ENCODE results near the gene MMEL1.

The MMEL1 gene

DNA sequence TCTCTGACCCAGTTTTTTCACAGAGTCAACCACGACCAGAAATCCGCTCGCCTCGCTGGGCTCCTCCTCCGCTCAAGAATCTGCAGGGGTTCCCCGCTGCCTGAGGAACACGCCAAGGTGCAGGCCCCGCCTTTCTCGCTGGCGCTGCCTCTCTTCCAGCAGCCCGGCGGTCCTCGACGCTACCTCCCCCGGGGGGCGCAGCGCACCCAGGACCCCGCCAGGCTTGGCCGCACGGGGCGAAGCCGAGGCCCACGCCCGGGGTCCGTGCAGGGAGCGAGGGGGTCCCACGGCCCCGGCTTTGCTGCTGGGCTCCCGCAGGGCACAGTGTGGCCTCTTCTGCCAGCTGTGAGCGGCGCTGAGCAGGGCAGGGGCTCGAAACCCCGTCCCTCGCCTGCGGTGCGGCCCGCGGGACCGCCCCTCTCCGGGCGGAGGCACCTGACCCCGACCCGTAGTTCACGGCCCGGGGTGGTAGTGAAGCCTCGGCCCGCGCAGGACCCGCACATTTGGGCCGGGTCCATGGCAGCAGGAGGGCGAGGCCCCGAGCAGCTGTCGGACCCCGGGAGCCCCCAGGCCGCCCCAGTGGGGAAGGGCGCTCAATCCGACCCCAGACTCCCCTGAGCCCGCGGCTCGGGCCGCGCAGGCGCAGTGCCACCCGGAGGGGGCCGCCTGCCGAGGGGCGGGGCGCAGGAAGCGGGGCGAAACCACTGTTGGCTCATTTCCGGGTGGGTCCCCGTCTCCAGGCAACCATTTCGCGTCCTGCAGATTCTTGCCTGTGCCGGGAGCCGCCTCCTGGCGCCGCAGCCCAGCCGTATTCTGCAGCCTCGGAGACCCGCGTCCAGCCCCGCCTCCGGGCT, 10.0 kb upstream of the MMEL1 start:
- peak; percentile 99 for DNase-seq (ENCODE audit: low spot score)

DNA sequence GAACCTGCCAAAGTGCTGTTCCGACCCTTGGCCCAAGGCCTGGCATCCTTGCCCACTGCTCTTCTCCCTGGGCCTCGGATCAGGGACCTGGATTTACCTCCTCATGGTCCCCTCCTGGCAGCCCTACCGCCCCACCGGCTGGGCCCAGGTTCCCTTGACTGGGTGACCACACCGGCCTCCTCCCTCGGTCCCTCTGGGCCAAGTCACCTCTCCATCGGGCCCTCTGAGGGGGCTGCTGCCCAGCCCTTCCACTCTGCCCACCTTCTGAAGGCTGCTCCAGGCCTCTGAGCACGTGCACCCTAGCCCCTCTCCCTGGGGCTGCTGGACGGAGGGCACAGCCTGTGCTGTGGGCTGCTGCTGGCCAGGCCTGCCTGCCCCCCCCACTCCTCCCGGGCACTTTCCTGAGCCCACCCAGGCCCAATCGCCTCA, 9.3 kb upstream of the MMEL1 start:
- DNase-seq (ENCODE audit: low spot score) = no peak

DNA sequence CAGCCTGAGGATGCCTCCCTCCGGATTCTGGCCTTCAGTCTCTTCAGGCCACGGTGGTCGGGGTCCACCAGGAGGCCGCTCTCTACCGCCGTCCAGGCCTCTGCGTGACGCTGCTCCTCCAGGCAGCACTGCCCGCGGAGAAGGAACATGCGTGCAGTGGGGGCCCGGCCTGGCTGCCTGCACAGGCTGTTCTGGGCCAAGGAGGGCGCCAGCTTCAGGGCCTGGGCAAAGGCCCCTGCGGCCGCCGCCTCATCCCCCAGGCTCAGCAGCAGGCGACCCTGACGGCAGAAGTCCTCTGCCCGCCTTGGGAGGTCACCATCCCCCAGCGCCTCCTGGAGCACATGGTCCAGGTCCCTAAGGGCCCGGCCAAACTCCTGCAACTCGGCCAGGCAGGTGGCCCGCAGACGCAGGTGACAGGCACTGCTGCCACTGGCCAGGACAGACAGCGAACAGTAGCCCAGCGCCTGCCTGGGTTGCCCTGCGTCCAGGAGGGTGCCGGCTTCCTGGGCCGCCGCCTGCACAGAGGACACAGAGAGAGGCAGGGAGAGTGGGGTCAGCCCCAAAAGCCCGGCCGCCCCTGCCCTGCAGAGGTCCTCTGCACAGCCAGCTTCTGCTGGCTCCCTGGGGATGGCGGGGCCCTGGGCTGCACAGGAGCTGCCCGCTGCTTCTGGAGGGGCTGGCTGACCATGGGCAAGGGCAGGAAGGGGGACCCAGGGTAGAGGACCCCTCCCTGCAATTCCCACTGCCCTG, 8.7 kb upstream of the MMEL1 start:
- no peak for DNase-seq (ENCODE audit: low spot score)

DNA sequence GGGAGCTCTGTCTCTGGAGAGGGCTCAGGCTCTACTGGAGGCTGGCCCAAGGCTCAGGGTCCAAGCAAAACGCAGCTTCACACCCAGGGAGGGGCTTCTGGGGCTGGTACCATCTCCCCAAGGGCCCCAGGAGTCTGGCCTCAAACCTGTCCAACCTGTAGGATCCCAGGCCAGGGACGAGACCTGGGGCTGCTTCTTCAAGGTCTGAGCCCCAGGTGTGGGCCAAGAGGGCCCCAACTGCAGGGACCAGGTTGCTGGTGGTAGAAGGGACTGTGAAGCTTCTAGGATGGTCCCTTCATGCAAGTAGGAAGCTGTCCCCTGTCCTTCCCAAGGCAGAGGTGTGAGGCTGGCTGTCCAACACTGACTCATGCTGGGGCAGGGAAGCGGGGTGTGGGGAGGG, 7.8 kb upstream of the MMEL1 start:
- DNase-seq (ENCODE audit: low spot score) = no peak

DNA sequence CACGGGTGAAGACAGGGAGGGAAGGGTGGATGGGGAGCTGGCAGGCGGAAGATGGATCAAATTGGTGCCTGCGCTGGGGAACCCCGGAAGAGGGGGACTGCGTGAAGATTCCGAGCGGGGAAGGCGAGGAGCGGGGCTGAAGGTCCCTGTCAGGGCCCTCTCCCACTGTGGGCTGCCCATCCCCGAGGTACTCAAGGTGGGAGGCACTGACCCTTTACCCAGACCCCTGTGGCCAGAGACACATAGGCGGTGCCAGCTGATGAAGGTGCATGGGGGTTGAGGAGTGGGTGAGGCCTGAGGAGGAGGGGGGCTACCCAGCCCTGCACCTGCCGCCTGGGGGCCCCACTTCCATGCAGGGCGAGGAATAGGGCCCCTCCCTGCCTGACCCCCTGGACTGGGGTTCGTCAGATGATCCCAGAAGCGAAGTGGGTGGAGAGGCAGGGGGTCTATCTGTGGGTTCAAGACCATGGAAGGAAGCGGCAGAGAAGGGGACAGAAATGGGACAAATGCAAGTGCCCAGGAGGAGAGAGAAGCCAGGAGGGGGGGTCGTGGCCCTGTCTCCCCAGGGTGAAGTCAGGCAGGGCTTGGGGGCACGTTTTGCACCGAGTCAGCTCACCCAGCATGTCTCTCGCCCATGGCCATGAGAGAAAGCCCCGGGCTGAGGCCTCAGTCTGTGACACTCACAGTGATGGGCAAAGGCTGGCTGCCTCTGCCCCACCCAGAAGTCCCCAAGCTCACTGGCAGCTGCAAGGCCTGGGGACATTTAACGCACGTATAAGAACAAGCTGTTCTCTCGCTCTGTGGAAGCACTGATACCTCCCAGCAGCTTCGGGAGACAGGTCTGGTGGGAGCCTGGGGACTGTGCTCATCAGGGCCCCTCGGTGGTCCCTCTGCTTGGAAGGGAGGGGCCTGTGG, 7.0 kb upstream of the MMEL1 start:
- DNase-seq (ENCODE audit: low spot score) = no peak

DNA sequence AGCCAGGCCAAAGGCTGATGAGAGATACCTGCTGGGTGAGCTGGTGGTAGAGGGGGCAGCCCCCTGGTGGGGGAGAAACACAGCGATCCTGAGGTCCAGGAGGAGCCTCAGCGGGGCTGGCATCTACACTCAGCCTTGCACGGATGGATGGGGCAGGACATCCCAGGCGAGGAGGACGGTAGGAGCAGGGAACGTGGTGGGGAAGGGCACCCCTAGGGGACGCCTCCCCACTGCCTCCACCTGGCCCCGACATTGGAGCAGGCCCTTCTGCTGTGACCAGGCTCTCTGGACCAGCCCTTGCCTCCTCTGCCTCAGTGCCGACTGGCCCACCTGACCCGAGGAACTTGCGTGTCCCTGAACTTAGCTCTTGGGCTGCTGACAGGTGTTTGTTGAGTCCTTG, 6.4 kb upstream of the MMEL1 start:
- no peak for DNase-seq (ENCODE audit: low spot score)

DNA sequence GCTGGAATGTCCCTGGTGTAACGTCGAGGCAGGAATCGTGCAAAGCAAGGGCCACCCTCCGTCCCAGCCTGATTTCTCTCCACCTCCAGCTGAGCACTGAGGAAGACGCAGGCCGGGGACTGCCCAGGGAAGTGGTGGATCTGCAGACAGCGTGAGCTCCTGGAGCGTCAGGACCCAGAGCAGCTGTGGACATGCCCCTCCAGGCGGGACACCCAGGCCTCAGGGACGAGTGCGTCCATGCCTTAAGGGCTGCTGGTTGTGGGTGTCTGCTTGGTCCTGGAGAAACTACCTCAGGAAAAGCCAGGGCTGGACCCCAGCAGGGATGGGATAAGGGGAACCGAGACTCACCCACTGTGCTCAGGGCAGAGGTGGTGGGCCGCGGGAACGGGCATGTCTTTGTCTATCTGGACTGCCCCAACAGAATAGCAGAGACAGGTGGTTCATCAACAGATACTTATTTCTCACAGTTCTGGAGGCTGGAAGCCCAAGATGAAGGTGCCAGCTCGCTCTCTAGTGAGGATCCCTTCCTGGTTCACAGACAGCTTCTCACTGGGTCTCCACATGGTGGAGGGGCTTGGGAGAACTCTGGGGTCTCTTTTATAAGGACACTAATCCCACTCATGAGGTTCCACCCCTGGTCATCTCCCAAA, 5.8 kb upstream of the MMEL1 start:
- no peak for DNase-seq (ENCODE audit: low spot score)

DNA sequence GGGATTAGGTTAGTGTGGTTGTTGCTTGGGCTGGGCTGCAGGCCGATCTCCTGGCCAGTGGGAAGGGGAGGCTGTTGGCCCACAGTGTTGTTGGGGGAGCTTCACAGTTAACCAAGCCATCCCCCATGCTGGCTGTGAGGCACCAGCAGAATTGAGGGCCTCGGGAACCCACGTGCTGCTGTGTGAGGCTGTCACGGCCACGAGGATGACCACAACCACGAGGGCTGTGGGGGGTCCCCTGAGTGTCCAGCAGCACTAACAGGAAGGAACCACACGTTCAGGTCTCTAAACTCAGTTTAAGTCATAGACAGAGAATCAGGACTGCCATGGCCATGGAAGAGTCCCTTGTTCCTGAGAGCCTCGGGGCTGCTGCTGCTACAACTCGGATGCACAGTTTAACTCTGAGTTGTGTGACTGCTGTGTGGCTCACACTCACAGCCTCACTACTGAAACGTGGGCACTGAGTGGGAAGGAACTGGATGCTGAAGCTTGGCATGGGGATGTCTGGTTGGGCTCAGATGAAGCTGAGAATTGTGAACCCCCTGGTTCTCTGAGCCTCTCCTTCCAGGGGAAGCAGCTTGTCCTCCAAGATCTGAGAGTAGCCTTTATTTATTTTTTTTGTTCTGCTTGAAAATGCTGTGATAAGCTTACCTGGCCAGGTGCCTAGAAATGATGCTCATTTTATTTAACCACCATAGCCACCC, 4.8 kb upstream of the MMEL1 start:
- no peak for DNase-seq (ENCODE audit: low spot score)

DNA sequence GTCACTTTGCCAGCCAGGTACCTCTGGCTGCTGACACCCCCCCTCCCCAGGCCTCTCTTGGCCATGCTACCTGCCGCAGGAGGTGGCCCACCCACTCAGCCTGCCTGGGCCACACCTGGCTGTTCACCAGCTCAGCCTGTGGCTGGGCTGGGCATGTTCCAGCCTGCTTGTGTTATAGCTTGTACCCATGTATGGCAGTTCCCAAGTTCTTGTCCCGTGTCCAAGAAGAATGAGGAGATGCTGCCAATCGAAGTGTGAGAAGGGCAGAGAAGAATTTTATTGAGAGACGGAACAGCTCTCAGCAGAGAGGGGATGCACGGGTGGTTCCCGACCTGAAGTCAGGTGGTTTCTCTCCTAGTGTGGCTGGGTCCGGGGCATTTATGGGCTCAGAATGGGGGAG, 3.9 kb upstream of the MMEL1 start:
- no peak for DNase-seq (ENCODE audit: low spot score)

DNA sequence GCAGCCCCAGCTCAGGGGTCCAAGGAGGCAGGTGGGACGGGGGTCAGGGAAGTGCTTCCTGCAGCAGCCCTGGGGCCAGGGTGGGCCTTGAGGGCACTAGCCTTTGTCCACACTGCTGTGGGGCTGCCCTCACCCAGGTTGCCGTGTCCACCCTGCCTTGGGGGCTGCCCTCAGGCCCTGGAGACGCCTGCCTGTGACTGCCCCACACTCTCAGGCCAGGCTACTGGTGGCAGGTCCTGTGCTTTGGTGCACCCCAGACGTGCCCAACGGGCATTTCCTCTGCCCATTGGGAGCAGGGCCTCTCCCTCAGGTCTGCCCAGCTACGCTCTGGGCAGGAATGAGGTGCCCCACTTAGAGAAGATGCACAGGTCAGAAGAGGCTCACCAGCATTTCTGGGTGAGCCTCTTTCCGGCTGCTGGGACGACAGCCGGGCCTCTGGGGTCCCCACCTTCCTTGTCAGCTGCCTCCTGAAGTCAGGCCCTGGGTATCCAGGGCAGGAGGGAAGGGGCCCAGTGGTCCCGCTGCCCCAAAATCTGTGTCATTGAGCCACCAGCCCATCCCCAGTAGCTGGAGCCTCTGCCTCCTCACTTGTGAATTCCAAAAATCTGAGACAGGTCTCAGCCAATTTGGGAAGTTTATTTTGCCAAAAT, 2.7 kb upstream of the MMEL1 start:
- no peak for DNase-seq (ENCODE audit: low spot score)

DNA sequence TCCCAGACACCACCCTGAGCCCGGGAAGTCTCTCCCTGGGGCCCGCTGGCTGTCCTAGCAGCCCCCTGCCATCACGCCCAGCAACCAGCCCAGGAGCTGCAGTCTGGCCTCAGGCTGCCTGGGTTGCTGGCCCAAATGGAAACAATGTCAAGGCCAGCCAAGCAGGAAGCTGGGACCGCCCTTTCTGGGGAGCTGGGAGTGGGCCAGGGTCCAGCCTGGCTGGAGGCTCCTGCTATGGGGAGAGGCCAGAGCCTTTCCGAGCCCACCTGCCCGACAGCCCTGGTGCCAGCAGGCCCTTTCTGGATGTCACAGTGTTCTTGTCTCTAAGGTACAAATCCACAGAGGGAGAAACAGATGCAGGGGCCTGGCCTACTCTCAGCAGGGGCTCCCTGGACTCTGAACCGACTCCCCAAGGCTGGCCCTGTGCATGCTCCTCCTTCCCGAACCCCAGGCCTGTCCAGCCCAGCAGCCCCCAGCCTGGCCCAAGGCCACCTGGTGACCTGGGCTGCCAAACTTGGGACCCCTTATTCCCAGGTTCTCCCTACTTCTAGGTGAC, 1.2 kb upstream of the MMEL1 start:
- DNase-seq (ENCODE audit: low spot score) = no peak

DNA sequence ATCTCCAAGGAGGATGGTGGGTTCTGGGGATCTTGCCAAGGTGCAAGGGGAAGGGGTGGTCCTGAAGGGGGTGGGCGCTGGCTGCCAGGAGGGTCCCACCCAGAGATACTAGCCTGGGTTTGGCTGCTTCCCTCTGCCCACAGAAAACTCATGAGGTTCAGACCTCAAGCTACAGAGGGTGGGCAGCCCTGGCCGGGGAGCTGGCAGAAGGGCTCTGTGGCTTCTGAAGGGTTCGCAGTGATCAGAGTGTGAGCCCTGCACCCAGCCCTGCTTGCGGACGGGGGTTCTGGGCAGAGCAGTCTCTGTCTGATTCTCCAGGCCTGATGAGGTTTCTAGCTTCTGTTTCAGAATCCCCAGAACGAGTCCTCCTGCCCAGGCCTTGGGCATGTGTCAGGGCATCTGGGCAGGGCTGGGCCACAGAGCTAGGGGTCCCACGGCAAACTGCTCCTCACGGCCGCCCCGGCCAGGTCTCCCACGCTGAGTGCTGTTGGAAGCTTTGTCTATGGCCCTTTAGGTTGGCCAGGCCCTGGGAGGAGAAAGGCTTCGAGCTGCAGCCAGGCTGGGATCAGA, 635 bp upstream of the MMEL1 start:
- DNase-seq (ENCODE audit: low spot score) = no peak

DNA sequence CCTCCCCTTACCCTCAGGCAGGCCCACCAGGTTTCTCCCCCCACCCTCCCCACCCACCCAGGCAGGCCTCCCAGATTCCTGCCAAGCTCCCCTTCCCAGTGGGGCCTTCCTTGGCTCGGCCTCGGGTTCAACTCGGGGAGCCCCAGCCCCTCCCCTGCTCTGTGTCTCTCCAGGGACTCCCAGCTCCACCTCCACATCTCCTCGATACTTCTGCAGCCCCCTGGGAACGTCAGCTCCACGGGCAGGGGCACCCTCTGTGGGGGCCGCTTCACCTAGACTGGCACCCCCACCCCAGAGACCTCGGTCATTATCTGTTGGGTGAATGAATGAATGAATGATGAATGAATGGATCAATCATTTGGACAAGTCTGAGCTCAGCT, 775 bp downstream of the MMEL1 start:
- DNase-seq (ENCODE audit: low spot score) = no peak

DNA sequence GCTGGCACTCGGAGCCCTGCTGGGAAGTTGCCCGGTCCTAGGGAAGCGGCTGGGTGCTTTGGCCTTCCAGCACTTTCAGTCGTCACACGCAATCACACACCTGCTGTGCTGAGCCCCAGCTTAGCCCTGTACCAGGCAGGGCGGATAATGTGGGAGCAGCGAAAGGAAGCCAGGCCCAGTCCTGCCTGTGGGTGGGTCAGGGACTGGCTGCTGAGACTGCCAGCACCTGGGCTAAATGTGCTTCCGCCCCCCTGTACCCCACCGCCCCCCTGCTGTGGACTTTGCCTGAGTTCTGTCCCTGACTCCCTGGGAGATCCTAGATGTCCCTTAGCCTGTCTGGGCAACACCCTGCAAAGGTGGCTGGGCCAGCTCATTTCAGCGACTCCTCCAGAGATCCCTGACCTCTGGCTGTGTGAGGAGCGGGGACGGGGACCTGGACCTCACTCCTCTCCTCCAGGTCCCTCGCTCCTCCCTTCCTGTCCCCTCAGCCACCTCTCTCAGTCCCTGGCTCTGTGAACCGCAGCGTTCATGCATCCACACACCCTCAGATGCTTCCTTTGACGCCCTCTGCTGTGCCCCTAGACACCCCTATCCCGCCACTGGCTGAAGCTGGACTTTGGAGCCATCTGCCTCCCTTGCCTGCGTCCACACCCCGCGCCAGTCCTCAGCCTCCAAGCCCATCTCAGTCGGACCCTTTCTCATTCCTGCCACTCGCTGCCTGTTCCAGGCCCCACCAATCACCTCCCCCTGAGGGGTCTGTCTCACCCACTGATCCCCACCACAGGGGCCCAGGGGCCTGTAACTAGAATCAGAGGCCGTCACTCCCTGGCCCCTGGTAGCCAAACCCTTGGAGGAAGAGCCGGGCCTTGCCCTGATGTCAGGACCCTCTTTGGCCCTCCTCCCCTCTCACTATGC, 1.4 kb downstream of the MMEL1 start:
- no peak for DNase-seq (ENCODE audit: low spot score)

DNA sequence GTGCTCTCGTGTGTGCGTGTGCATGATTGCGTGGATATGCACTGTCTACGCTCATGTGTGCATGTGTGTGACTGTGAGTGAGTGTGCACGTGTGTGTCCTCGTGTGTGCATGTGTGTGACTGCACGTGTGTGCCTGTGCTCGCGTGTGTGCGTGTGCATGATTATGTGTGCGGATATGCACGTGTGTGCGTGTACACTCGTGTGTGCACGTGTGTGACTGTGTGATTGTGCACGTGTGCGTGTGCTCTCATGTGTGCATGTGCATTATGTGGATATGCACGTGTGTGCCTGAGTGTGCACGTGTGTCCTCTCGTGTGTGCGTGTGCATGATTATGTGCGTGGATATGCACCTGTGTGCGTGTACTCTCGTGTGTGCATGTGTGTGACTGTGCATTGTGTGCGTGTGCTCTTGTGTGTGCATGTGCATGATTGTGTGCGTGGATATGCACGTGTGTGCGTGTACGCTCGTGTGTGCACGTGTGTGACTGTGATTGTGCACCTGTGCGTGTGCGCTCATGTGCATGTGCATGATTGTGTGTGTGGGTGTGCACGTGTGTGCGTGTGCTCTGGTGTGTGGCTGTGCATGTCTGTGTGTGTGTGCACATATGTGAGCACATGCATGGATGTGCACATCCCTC, 2.2 kb downstream of the MMEL1 start:
- DNase-seq (ENCODE audit: low spot score) = no peak

DNA sequence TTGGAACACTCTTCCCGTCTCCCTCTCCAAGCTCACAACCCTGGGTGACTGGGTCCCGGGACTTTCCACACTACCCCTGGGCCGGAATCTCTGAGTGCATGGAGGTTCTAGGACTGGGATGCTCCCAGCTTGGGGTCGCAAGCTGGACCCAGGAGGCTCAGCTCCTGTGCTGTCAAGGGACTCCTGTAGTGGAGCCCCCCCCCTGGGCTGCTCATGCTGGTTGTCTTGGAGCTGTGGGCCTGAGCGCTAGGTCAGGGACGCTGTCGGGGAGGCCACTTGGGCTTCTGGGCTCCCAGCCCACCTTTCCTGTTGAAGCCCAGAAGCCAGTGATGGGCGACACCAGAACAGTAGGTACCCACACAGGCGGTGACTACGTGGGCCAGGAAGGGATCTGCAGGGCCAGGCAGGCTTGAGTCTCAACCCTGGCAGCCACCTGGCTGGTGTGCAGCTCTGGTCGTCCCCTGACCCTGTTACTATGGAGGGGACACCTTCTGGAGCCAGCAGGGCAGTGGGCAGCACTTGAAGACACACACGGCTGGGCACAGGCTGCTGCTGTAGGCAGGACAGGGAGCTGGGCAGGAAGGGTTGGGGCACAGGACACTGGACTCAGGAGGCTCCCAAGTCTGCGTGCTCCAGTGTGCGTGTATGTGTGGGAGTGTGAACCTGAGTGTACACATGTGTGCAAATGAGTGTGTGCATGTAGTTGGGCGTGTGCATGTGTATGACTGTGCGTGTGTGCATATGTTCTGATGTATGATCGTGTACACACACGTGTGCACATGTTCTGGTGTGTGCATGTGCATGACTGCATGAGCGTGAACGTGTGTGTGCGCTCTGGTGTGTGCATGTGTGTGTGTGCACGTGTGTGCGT, 3.0 kb downstream of the MMEL1 start:
- no peak for DNase-seq (ENCODE audit: low spot score)

DNA sequence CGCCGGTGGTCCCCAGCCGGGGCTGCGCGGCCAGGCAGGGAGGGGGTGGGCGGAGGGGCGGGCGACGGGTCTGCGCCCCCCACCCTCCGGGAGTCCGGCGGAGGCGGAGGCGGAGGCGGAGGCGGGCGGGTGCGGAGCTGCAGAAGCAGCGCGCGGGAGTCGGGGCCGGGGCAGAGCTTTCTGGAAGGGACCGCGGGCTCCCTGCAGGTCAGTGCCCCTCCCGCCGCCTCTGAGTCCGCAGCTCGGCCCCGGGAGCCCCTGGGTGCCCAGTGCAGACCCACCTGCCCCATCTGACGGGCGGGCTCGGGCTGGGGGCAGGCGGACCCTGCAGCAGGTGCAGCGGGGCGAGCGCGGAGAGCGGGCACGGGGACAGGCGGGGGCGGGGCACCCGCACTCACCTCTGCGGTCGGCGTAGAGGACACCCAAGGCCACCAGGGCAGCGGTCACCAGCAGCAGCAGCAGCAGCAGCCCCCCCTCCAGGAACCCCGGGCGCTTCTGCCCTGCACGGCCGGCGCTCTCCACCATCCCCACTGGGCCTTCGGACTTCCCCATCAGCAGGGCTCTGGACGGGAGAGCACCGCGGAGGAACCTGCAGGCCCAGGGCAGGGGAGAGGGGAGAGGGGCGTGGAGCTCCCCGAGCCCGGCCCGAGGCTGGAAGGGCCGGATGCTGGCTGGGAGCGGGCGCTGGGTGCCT, 3.7 kb downstream of the MMEL1 start:
- no peak for DNase-seq (ENCODE audit: low spot score)

Data from HuH-7.5 (cell line).